Adipocyte (in vitro differentiated cells): ENCODE data around the gene TTC38.
A peak's percentile ranks its signal among the peaks of the same experiment; 100 is the strongest.
"Not testable (repeated sequence)": the region's sequence is repeated elsewhere in the genome, so short reads cannot be mapped to it uniquely, and the experiment has no call there.

ENCODE experiments used
- DNase-seq: peaks from one replicate; pipeline ENCODE4 v3.0.0-alpha.2; 2015; ENCODE audit warnings: low read depth
- H3K27me3 ChIP-seq: replicated peaks from 2 replicates; pipeline ENCODE4 v1.7.0; 2013; ENCODE audit warnings: mild to moderate bottlenecking, low read length, moderate library complexity; ENCODE audit not compliant: control insufficient read depth, insufficient read depth
- H3K36me3 ChIP-seq: 2 replicates; pipeline ENCODE4 v1.7.0; 2013; ENCODE audit warnings: low read length, mild to moderate bottlenecking, moderate library complexity; ENCODE audit not compliant: control insufficient read depth, insufficient read depth, severe bottlenecking
- H3K4me1 ChIP-seq: 2 replicates; pipeline ENCODE4 v1.7.0; 2013; ENCODE audit warnings: mild to moderate bottlenecking, low read length, moderate library complexity; ENCODE audit not compliant: control insufficient read depth, insufficient read depth
- H3K4me3 ChIP-seq: 2 replicates; pipeline ENCODE4 v1.7.0; 2013; ENCODE audit warnings: mild to moderate bottlenecking, low read length, moderate library complexity
- H3K9ac ChIP-seq: 2 replicates; pipeline ENCODE4 v1.7.0; 2013; ENCODE audit warnings: mild to moderate bottlenecking, low read length, moderate library complexity
- H3K9me3 ChIP-seq: 2 replicates; pipeline ENCODE4 v1.7.0; 2013; ENCODE audit warnings: mild to moderate bottlenecking, low read length, moderate library complexity; ENCODE audit not compliant: control insufficient read depth

The TTC38 gene

GRCh38 chr22:46265627-46266026, 2.2 kb upstream of the TTC38 start:
- not testable (repeated sequence) for DNase-seq, H3K36me3 ChIP-seq, H3K4me3 ChIP-seq, H3K9me3 ChIP-seq, H3K9ac ChIP-seq
- peaks cover 14% of the 10 kb centered on the region for H3K27me3 ChIP-seq
- peaks cover 16% of the 10 kb centered on the region for H3K4me1 ChIP-seq

GRCh38 chr22:46269564-46269963, 1.8 kb downstream of the TTC38 start:
- Histone ChIP-seq H3K9ac (peak overlapping the region; percentile 94), H3K4me3 (peak overlapping the region; percentile 83), H3K36me3 (peaks cover 37% of the 10 kb centered on the region), H3K27me3 (no peaks in the 10 kb centered on the region), H3K4me1 (peaks cover 16% of the 10 kb centered on the region), H3K9me3 (no peaks in the 10 kb centered on the region)
- DNase-seq, result no peak

DNA sequence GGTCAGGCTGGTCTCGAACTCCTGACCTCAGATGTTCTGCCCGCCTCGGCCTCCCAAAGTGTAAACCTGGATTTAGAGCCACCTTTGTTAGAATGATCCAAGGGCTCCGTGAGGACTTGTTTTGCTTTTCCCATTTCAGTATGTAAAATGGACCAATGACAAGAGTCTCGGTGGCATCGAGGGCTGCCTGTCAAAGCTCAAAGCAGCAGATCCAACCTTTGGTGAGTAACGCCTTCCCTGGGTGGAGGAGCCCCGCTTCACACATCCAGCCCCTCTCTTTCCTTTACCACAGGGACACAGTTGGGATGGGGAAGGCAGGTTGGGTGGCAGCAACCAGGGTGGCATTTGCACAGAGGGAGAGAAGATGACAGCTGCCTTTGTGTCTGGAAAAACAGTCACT, 4.4 kb downstream of the TTC38 start:
- Histone ChIP-seq H3K27me3 (no peaks in the 10 kb centered on the region), H3K9me3 (no peaks in the 10 kb centered on the region), H3K4me3 (no peak overlapping the region), H3K36me3 (peaks cover 59% of the 10 kb centered on the region), H3K9ac (no peak overlapping the region), H3K4me1 (peaks cover 14% of the 10 kb centered on the region)
- no peak for DNase-seq

GRCh38 chr22:46272762-46273431, 5.1 kb downstream of the TTC38 start:
- Histone ChIP-seq H3K27me3 (no peaks in the 10 kb centered on the region), H3K9ac (no peak overlapping the region), H3K4me1 (peaks cover 13% of the 10 kb centered on the region), H3K36me3 (peaks cover 64% of the 10 kb centered on the region), H3K4me3 (no peak overlapping the region), H3K9me3 (no peaks in the 10 kb centered on the region)
- no peak for DNase-seq

- Histone ChIP-seq H3K4me3 (no peak overlapping the region), H3K36me3 (peaks cover 71% of the 10 kb centered on the region), H3K9ac (no peak overlapping the region), H3K4me1 (peaks cover 13% of the 10 kb centered on the region), H3K9me3 (no peaks in the 10 kb centered on the region), H3K27me3 (no peaks in the 10 kb centered on the region)
- no peak for DNase-seq
These were observed 5.8 kb downstream of the TTC38 start for GRCh38 chr22:46273432-46274148.

DNA sequence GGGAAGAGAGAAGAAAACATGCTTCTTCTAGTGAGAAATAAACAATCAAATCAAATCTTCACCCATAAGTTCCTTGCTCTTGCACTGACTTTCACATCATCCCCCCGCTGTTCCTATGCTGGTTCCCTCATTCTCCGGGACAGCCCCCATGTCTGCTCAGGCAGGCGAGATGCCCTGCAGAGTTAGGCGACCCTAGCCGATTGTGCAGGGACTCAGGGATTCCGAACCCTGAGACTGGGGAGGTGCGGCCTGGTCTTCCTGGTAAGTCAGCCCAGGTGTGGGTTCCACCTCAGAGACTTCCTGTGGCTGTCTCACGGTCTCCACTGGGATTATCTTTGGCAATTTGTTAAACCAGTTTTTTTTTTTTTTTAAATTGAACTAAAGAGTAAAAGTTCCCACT, 6.6 kb downstream of the TTC38 start:
- no peak for DNase-seq
- H3K9me3 ChIP-seq, result no peaks in the 10 kb centered on the region
- no peaks in the 10 kb centered on the region for H3K27me3 ChIP-seq
- no peak overlapping the region for H3K9ac ChIP-seq
- H3K4me3 ChIP-seq, result no peak overlapping the region
- peaks cover 77% of the 10 kb centered on the region for H3K36me3 ChIP-seq
- peaks cover 6% of the 10 kb centered on the region for H3K4me1 ChIP-seq

DNA sequence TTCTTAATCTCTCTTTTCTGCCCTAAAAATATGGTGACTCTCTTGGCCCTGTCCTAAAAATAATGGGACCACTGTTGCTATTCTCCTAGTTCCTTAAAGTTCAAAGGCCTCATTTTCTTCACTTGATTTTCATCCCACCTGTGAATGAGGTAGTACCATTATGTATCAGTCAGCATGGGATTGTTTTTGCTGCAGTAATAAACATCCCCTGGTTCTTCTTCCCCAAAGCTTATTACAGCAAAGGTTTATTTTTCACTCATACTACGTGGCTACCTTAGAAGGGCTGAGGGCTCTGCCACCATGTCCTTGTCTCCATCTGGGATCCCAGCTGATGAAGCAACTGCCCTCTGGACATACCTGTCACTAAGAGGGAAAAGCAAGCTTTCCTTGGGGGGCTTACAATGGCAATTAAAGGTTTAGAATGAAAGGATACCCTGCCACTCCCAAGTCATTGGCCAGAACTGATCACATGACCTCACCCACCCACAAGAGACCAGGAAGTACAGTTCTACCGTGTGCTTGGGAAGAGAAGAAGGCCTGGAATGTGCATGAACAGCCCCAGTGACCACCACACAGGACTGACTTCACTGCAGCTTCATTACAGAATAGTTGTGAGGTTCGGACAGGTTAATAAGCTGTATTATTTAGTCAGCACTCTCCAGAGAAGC, 7.8 kb downstream of the TTC38 start:
- Histone ChIP-seq H3K36me3 (peaks cover 84% of the 10 kb centered on the region), H3K27me3 (no peaks in the 10 kb centered on the region), H3K4me3 (no peak overlapping the region), H3K9me3 (no peaks in the 10 kb centered on the region), H3K4me1 (no peaks in the 10 kb centered on the region), H3K9ac (no peak overlapping the region)
- no peak for DNase-seq

GRCh38 chr22:46276563-46276962, 8.8 kb downstream of the TTC38 start:
- Histone ChIP-seq H3K36me3 (peaks cover 93% of the 10 kb centered on the region), H3K9ac (no peak overlapping the region)

DNA sequence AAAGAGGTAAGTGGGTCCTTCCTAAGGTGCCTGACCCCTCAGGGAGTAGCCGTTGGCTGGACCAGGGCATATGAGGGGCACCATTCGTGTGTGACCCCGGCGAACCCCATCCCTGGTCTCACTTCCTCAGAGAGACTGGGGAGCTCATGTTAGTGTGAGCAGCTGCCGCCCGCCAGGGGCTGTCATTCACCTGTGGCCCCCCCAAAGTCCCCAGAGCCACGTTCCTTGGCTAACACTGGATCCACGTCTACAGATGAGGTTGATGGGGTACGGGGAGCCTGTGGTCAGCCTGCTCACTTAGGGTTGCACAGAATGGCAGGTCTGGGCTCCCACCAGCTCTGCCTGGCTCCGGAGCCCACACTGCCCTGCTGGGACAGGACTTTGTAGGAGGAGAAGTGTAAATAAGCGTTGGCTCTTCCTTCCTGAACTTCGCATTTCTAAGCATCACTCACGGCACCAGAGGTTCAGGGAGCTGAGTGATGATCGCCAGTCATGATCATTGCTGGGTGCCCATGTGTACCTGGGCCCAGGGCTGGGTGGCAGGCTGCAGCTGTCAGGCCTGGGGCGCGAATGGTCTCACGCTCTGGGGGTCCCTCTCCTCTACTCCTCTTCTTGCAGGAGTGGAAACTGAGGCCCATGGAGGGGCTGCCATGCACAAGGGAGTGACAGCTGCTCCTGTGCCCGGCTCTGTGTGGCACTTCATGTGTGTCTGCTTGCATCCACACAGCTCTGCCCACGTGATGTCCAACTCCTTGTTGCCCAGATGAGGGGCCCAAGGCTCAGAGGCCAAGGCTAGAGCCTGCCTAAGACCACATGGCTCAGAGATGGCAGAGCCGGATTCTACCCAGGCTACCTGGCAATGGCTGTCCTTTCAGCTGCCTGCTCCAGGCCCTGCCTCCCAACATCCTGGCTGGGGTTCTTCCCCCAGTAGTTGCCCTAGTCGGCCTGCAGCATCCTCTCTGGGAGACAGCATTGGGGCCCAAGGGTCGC, 11.1 kb downstream of the TTC38 start:
- Histone ChIP-seq H3K36me3 (peaks cover 84% of the 10 kb centered on the region), H3K9ac (no peak overlapping the region), H3K9me3 (no peaks in the 10 kb centered on the region), H3K4me3 (no peak overlapping the region), H3K27me3 (no peaks in the 10 kb centered on the region), H3K4me1 (no peaks in the 10 kb centered on the region)
- DNase-seq, result no peak

More at GRCh38 chr22:46276563-46276962, 8.8 kb downstream of the TTC38 start:
- H3K9me3 ChIP-seq, result no peaks in the 10 kb centered on the region
- H3K4me1 ChIP-seq, result no peaks in the 10 kb centered on the region
- H3K27me3 ChIP-seq, result no peaks in the 10 kb centered on the region
- H3K4me3 ChIP-seq, result no peak overlapping the region
- no peak for DNase-seq

- no peak for DNase-seq
- Histone ChIP-seq H3K9me3 (no peaks in the 10 kb centered on the region), H3K27me3 (no peaks in the 10 kb centered on the region), H3K36me3 (peaks cover 86% of the 10 kb centered on the region), H3K4me1 (peaks cover 7% of the 10 kb centered on the region), H3K9ac (no peak overlapping the region), H3K4me3 (no peak overlapping the region)
These were observed 12.4 kb downstream of the TTC38 start for GRCh38 chr22:46280063-46280817.
